Activated CD8-positive, alpha-beta memory T cell treated with anti-CD3 and anti-CD28 coated beads, Interleukin-2, amount 50 U/mL, for 48 hours (primary cell): ENCODE data around the gene DSTN.

Source experiments
- DNase-seq: peaks from one replicate; pipeline ENCODE4 v3.0.0-alpha.2; 2020

The DSTN gene

GRCh38 chr20:17569616-17570346 lies at the start of gene DSTN:
Gene DSTN, plus strand, starts transcription at chr20:17570075. Its CDS starts 134 bp downstream, at chr20:17570209.
- DNase-seq, result peak; percentile 94

- DNase-seq, result no peak
Measured at GRCh38 chr20:17520583-17520982, 49.3 kb upstream of the DSTN start.

- no peak for DNase-seq
Measured at GRCh38 chr20:17522528-17522927, 47.3 kb upstream of the DSTN start.

- DNase-seq, result no peak
Measured at GRCh38 chr20:17523326-17523725, 46.5 kb upstream of the DSTN start.

GRCh38 chr20:17524560-17524959 lies 45.3 kb upstream of the DSTN start:
- no peak for DNase-seq

GRCh38 chr20:17525132-17525531 lies 44.7 kb upstream of the DSTN start:
- no peak for DNase-seq

GRCh38 chr20:17525650-17526049 lies 44.2 kb upstream of the DSTN start:
- no peak for DNase-seq

GRCh38 chr20:17529586-17529985 lies 40.3 kb upstream of the DSTN start:
- DNase-seq, result no peak

- no peak for DNase-seq
Measured at GRCh38 chr20:17530153-17530552, 39.7 kb upstream of the DSTN start.

GRCh38 chr20:17530716-17531664 lies 38.9 kb upstream of the DSTN start, which contains the start of gene BFSP1:
Gene BFSP1, minus strand, starts transcription at chr20:17531379. Its CDS starts 50 bp downstream, at chr20:17531329.
- peak; percentile 77 for DNase-seq

GRCh38 chr20:17531665-17532025 lies 38.2 kb upstream of the DSTN start:
- no peak for DNase-seq

GRCh38 chr20:17533396-17533795 lies 36.5 kb upstream of the DSTN start:
- DNase-seq, result no peak

- no peak for DNase-seq
Measured at GRCh38 chr20:17534077-17534476, 35.8 kb upstream of the DSTN start.

- DNase-seq, result peak; percentile 64
Measured at GRCh38 chr20:17536944-17537444, 32.9 kb upstream of the DSTN start.

- DNase-seq, result no peak
Measured at GRCh38 chr20:17537959-17538358, 31.9 kb upstream of the DSTN start.

- DNase-seq, result no peak
Measured at GRCh38 chr20:17538517-17539170, 31.2 kb upstream of the DSTN start.

GRCh38 chr20:17541596-17541995 lies 28.3 kb upstream of the DSTN start:
- DNase-seq, result no peak

GRCh38 chr20:17541996-17542395 lies 27.9 kb upstream of the DSTN start:
- DNase-seq, result no peak

GRCh38 chr20:17542481-17542880 lies 27.4 kb upstream of the DSTN start:
- no peak for DNase-seq

- no peak for DNase-seq
Measured at GRCh38 chr20:17542993-17543412, 26.9 kb upstream of the DSTN start.

- no peak for DNase-seq
Measured at GRCh38 chr20:17543531-17544131, 26.2 kb upstream of the DSTN start.

- no peak for DNase-seq
Measured at GRCh38 chr20:17545127-17545526, 24.7 kb upstream of the DSTN start.

GRCh38 chr20:17549131-17549530 lies 20.7 kb upstream of the DSTN start:
- no peak for DNase-seq
